B cell (primary cell): ENCODE measurements around the gene ZSWIM4. TPM values are rescaled to one million over a fixed set of nuclear protein-coding genes. Genes with fewer than 3 reads are reported as not detected.
A peak's percentile ranks its signal among the peaks of the same experiment; 100 is the strongest.

Experiments used
- ATAC-seq: fragments of 200-7000 bp; cut with Tn5 transposase; one replicate; pipeline ENCODE4 v1.10.0; 2021; ENCODE audit warnings: low read depth, mild to moderate bottlenecking, moderate number of reproducible peaks, moderate library complexity
- CTCF ChIA-PET: fragments of 350-600 bp; sonication (Branson Sonifier 250); formaldehyde crosslinking; loops from one replicate; lab custom pipeline; 2021; ENCODE audit warnings: antibody characterized with exemption, inconsistent platforms; lab: Charles Lee
- POLR2A ChIA-PET: fragments of 350-600 bp; sonication (Branson Sonifier 250); formaldehyde crosslinking; loops from one replicate; lab custom pipeline; 2021; ENCODE audit warnings: antibody characterized with exemption; lab: Charles Lee
- DNase-seq: peaks from one replicate; pipeline ENCODE4 v3.0.0; 2013
- H2AFZ ChIP-seq: 2 replicates; pipeline ENCODE4 v1.6.1; 2012; ENCODE audit warnings: mild to moderate bottlenecking, low read depth, low read length; ENCODE audit not compliant: insufficient read depth, poor library complexity, severe bottlenecking
- H3K27ac ChIP-seq, 2 donors: 1 replicate in 1 of 2; 2 replicates in 1 of 2; pipeline ENCODE4 v1.5.1; 2012 to 2013; ENCODE audit warnings: low read length in 2 of 2, mild to moderate bottlenecking in 2 of 2, moderate library complexity in 1 of 2
- H3K27me3 ChIP-seq, 4 experiments: fragments of 200-600 bp in 1 of 4; sonication (generic) in 1 of 4; replicated peaks in 1 of 4; 1 replicate in 2 of 4; 2 replicates in 2 of 4; pipeline versions ENCODE4 v1.6.1 to v1.7.0; 2013 to 2016; ENCODE audit warnings: low read length in 3 of 4, mild to moderate bottlenecking in 2 of 4, mixed read lengths in 1 of 4, moderate library complexity in 1 of 4; ENCODE audit not compliant: insufficient read depth in 4 of 4, control insufficient read depth in 3 of 4; ENCODE audit errors: control extremely low read depth in 1 of 4
- H3K36me3 ChIP-seq, 2 experiments: replicated peaks in 1 of 2; 1 replicate in 1 of 2; 2 replicates in 1 of 2; pipeline versions ENCODE4 v1.6.1 to v1.7.1; 2013; ENCODE audit warnings: low read length in 1 of 2; ENCODE audit not compliant: insufficient read depth in 2 of 2, control insufficient read depth in 1 of 2; ENCODE audit errors: control extremely low read depth in 1 of 2, extremely low read depth in 1 of 2
- H3K4me1 ChIP-seq, 2 donors: fragments of 200-600 bp in 1 of 2; sonication (generic) in 1 of 2; 1 replicate in 1 of 2; 2 replicates in 1 of 2; pipeline versions ENCODE4 v1.5.1 to v1.6.1; 2013 to 2017; ENCODE audit warnings: low read length in 2 of 2; ENCODE audit not compliant: control insufficient read depth in 2 of 2, insufficient read depth in 2 of 2
- H3K4me2 ChIP-seq: replicated peaks from 2 replicates; pipeline ENCODE3; 2012; ENCODE audit warnings: mild to moderate bottlenecking, low read depth, low read length; ENCODE audit not compliant: poor library complexity, severe bottlenecking
- H3K4me3 ChIP-seq, 5 experiments: fragments of 200-600 bp in 1 of 5; sonication (generic) in 1 of 5; 1 replicate in 3 of 5; 2 replicates in 2 of 5; pipeline versions ENCODE4 v1.5.1 to v1.7.0; 2011 to 2016; ENCODE audit warnings: low read length in 4 of 5, mild to moderate bottlenecking in 4 of 5, low read depth in 2 of 5, control low read depth in 1 of 5, moderate library complexity in 1 of 5; ENCODE audit not compliant: insufficient read depth in 1 of 5; ENCODE audit errors: control extremely low read depth in 1 of 5, extremely low read depth in 1 of 5
- H3K79me2 ChIP-seq: fragments of 200-600 bp; sonication (generic); one replicate; pipeline ENCODE4 v1.6.0; 2016; ENCODE audit warnings: low read length; ENCODE audit not compliant: control insufficient read depth, insufficient read depth
- H3K9ac ChIP-seq: fragments of 200-600 bp; sonication (generic); 2 replicates; pipeline ENCODE4 v1.6.1; 2017; ENCODE audit warnings: mild to moderate bottlenecking, low read length, moderate library complexity
- H3K9me3 ChIP-seq, 3 donors: one replicate each; pipeline versions ENCODE4 v1.6.1 to v1.7.1; 2013; ENCODE audit warnings: low read length in 2 of 3; ENCODE audit not compliant: control insufficient read depth in 2 of 3, insufficient read depth in 1 of 3; ENCODE audit errors: control extremely low read depth in 1 of 3
- H4K20me1 ChIP-seq: 2 replicates; pipeline ENCODE4 v1.6.0; 2012; ENCODE audit warnings: mild to moderate bottlenecking, low read length; ENCODE audit not compliant: insufficient read depth, control insufficient read depth, poor library complexity, severe bottlenecking
- H3K27ac Mint-ChIP-seq: one replicate; pipeline ENCODE4 v1.8.0; 2021; ENCODE audit warnings: mixed read lengths
- H3K27me3 Mint-ChIP-seq: one replicate; pipeline ENCODE4 v1.8.0; 2021; ENCODE audit warnings: mixed read lengths
- H3K4me1 Mint-ChIP-seq: one replicate; pipeline ENCODE4 v1.8.0; 2021; ENCODE audit warnings: mixed read lengths
- H3K4me3 Mint-ChIP-seq: one replicate; pipeline ENCODE4 v1.8.0; 2021; ENCODE audit warnings: mixed read lengths
- H3K9me3 Mint-ChIP-seq: one replicate; pipeline ENCODE4 v1.8.0; 2022; ENCODE audit warnings: mixed read lengths; ENCODE audit not compliant: insufficient read depth
- CTCF ChIP-seq: fragments of 200-600 bp; IDR thresholded peaks from one replicate; pipeline ENCODE4 v1.8.0; 2022; ENCODE audit warnings: antibody characterized with exemption, mild to moderate bottlenecking
- EZH2 ChIP-seq: IDR thresholded peaks from 2 replicates; pipeline ENCODE4 v1.6.1; 2012; ENCODE audit warnings: borderline replicate concordance, low read depth, mild to moderate bottlenecking, moderate library complexity, low read length; ENCODE audit not compliant: insufficient read depth, poor library complexity, severe bottlenecking
- WGBS: methylation state at CpG from one replicate; pipeline ENCODE4 v1.1.5; 2013; ENCODE audit warnings: missing lambda C conversion rate; ENCODE audit not compliant: insufficient coverage; 5-methylcytosine and 5-hydroxymethylcytosine counted together
- intact Hi-C: fragments of 100-400 bp; cut with micrococcal nuclease; formaldehyde crosslinking; loops from one replicate; pipeline ENCODE4 v1.10.0; 2022
- polyA plus RNA-seq: library from polyadenylated mRNA; depleted of rRNA; stranded (reverse); fragments of >200 nt; gene quantifications from 2 replicates; pipeline ENCODE4 v1.2.3, GENCODE V29; 2012
- total RNA-seq, 2 donors: library from RNA; stranded (reverse); fragments of 120-200 nt in 1 of 2; gene quantifications; 1 replicate in 1 of 2; 2 replicates in 1 of 2; pipeline versions ENCODE4 v1.2.3 to v1.2.4, GENCODE V29; 2013 to 2022

ZSWIM4 gene
- total and polyA plus RNA-seq, 2 donors (not counting 1 experiment from before 2014, with no cell fraction given) = 2.6 to 10.6 TPM

- Histone ChIP-seq H3K4me2 (peak overlapping the region; percentile 97), H3K9me3 (no peaks in the 10 kb centered on the region), H3K79me2 (peaks cover 32% of the 10 kb centered on the region), H3K4me1 (peaks cover 72 to 87% of the 10 kb centered on the region in 2 donors), H4K20me1 (peaks cover 9% of the 10 kb centered on the region), H3K4me3 (peak overlapping the region; percentile 37 to 75 (median 62)), H3K36me3 (no peaks in the 10 kb centered on the region), H3K27me3 (peaks cover 0 to 7% (median 0%) of the 10 kb centered on the region in 4 experiments), H3K27ac (peak overlapping the region; percentile 93 to 94), H3K9ac (peak overlapping the region; percentile 77), H2AFZ (peak overlapping the region; percentile 30)
- Mint-ChIP-seq H3K27me3 (no peaks in the 10 kb centered on the region), H3K4me1 (peaks cover 69% of the 10 kb centered on the region), H3K9me3 (no peaks in the 10 kb centered on the region), H3K4me3 (peak overlapping the region; percentile 88), H3K27ac (peak overlapping the region; percentile 95)
- intact Hi-C loops = no loop called here
- TF ChIP-seq CTCF = no peak
- TF ChIP-seq EZH2 = no peak
- DNase-seq = peak; percentile 87
- ATAC-seq = peak; percentile 10
- ChIA-PET CTCF (interaction anchor here (1.2 to 1.6 kb wide), 2 partner anchors 7 to 55 kb away, joined by 3 read pairs; no protein-coding TSS in a partner anchor), POLR2A (interaction anchor here (0.6 to 3.7 kb wide), 4 partner anchors 13 to 48 kb away, joined by 7 to 14 read pairs (median 8); partner anchors contain the start of gene ZSWIM4)
- under 1% methylated on average over 92 of the region's 95 CpGs for WGBS
Measured at GRCh38 chr19:13842291-13843103, 47.3 kb downstream of the ZSWIM4 start.
